ENCODE measurements around the gene MYMX. TPM values are rescaled to one million over a fixed set of nuclear protein-coding genes. Genes with fewer than 3 reads are reported as not detected.

The MYMX gene
- not detected for total RNA-seq

DNA sequence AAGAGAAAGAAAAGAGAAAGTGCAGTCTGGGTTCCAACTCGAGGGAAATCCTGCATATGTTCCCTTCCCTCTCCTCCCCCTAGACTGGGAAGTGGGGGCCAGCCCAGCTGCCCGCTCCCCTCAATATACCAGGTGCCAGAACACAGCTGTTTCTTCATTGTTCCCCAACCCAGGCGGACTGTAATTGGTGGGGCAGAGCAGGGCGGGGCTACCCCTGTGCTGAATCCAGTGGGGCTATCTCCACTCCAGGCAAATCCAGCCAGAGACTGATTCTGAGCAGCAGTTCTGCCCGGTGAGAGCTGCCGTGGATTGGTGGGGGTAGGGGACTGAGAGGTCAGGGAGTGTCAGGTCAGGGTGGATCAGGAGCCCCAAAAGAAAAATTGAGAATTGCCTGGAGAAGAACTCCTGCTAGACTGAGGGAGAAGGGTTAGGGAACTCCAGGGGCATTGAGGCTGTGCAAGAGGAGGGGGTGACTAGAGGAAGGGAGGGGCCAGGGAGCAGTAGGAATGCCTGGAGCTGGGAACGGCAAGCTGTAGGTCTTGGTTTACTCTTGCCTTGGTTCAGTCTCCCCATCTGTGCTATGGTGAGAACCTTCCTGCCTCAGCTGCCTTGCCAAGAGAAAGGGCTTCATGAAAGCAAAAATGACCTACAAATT, at the start of gene MYMX:
TSS of gene MYMX (plus strand) at position 250 of the 655 bp plus-strand sequence. CDS start 546 bp downstream, outside the sequence.
- H3K4me3 ChIP-seq: no peak within 1 kb of the TSS
- no peaks in the 10 kb centered on the region for H3K36me3 ChIP-seq
- intact Hi-C loops (cut with DNase I): no loop called here
- DNase-seq: no peak
- H3K9me3 ChIP-seq: no peaks in the 10 kb centered on the region
- H3K27me3 ChIP-seq: no peaks in the 10 kb centered on the region
- peaks cover 37 to 56% (median 42%) of the 10 kb centered on the region in 3 donors for H3K4me1 ChIP-seq
- no peak for TF ChIP-seq POLR2A (IDR thresholded peaks at IDR 0.05)
- no peak for TF ChIP-seq CTCF (IDR thresholded peaks at IDR 0.05)
- WGBS, 2 donors: 16 to 23% methylated on average over 4 to 5 of the region's 7 CpGs
- H3K27ac ChIP-seq: peak within 1 kb of the TSS in 3 of 4 donors; percentile 86 to 95 (median 90)

DNA sequence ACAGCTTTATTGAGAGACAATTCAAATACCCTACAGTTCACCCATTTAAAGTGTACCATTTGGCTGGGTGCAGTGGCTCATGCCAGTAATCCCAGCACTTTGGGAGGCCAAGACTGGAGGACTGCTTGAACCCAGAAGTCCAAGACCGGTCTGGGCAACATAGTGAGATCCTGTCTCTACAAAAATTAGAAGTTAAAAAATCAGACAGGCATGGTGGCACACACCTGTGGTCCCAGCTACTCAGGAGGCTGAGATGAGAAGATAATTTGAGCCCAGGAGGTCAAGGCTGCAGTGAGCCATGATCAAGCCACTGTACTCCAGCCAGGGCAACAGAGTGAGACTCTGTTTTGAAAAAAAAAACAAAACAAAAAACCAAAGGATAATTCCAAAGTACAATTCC, 49.2 kb upstream of the MYMX start:
- no peak overlapping the region for H3K4me3 ChIP-seq
- H3K9me3 ChIP-seq: no peaks in the 10 kb centered on the region
- WGBS, 2 donors: 88 to 100% methylated on average over 1 of the region's 1 CpG
- no peaks in the 10 kb centered on the region for H3K36me3 ChIP-seq
- no peak overlapping the region for H3K27ac ChIP-seq
- peaks cover 0 to 47% (median 0%) of the 10 kb centered on the region in 4 donors for H3K27me3 ChIP-seq
- TF ChIP-seq POLR2A (IDR thresholded peaks at IDR 0.05) (no peak), CTCF (IDR thresholded peaks at IDR 0.05) (no peak)
- peaks cover 0 to 14% (median 8%) of the 10 kb centered on the region in 3 donors for H3K4me1 ChIP-seq
- DNase-seq: no peak
- intact Hi-C loops (cut with DNase I): no loop called here

- 41 to 59% methylated on average over 8 to 9 of the region's 9 CpGs for WGBS, 2 donors
- Histone ChIP-seq H3K27ac (no peak overlapping the region), H3K9me3 (no peaks in the 10 kb centered on the region), H3K36me3 (no peaks in the 10 kb centered on the region), H3K4me3 (no peak overlapping the region), H3K4me1 (peaks cover 0 to 19% (median 8%) of the 10 kb centered on the region in 3 donors), H3K27me3 (peaks cover 0 to 31% (median 0%) of the 10 kb centered on the region in 4 donors)
- intact Hi-C loops (cut with DNase I): no loop called here
- no peak for DNase-seq
- TF ChIP-seq CTCF (IDR thresholded peaks at IDR 0.05) (no peak), POLR2A (IDR thresholded peaks at IDR 0.05) (no peak)
Measured at GRCh38 chr6:44169154-44169553, 47.6 kb upstream of the MYMX start.

- no peak for DNase-seq
- H3K4me3 ChIP-seq: no peak overlapping the region
- no peaks in the 10 kb centered on the region for H3K9me3 ChIP-seq
- peaks cover 0 to 19% (median 8%) of the 10 kb centered on the region in 3 donors for H3K4me1 ChIP-seq
- intact Hi-C loops (cut with DNase I): loop anchor here (5.0 kb wide), 2 partner anchors 67 to 87 kb away; partner anchors contain the start of gene SLC35B2
- no peak overlapping the region for H3K27ac ChIP-seq
- TF ChIP-seq POLR2A (IDR thresholded peaks at IDR 0.05) (no peak), CTCF (IDR thresholded peaks at IDR 0.05) (no peak)
- H3K27me3 ChIP-seq: peaks cover 0 to 24% (median 0%) of the 10 kb centered on the region in 4 donors
- WGBS, 2 donors: 58 to 75% methylated on average over 5 to 8 of the region's 10 CpGs
- H3K36me3 ChIP-seq: no peaks in the 10 kb centered on the region
Measured at GRCh38 chr6:44169886-44170570, 46.7 kb upstream of the MYMX start.

Measured in esophagus squamous epithelium (tissue), 5 donors.